Hair follicular keratinocyte (primary cell): ENCODE results near the gene CDK5RAP2. TPM values are rescaled to one million over a fixed set of nuclear protein-coding genes. Genes with fewer than 3 reads are reported as not detected.

Source experiments
- total RNA-seq: library from RNA; depleted of rRNA; stranded (reverse); fragments of >200 nt; gene quantifications from 2 replicates; pipeline ENCODE4 v1.2.3, GENCODE V29; 2015

CDK5RAP2 gene
- 21.2 and 33.2 TPM in 2 replicates for total RNA-seq

DNA sequence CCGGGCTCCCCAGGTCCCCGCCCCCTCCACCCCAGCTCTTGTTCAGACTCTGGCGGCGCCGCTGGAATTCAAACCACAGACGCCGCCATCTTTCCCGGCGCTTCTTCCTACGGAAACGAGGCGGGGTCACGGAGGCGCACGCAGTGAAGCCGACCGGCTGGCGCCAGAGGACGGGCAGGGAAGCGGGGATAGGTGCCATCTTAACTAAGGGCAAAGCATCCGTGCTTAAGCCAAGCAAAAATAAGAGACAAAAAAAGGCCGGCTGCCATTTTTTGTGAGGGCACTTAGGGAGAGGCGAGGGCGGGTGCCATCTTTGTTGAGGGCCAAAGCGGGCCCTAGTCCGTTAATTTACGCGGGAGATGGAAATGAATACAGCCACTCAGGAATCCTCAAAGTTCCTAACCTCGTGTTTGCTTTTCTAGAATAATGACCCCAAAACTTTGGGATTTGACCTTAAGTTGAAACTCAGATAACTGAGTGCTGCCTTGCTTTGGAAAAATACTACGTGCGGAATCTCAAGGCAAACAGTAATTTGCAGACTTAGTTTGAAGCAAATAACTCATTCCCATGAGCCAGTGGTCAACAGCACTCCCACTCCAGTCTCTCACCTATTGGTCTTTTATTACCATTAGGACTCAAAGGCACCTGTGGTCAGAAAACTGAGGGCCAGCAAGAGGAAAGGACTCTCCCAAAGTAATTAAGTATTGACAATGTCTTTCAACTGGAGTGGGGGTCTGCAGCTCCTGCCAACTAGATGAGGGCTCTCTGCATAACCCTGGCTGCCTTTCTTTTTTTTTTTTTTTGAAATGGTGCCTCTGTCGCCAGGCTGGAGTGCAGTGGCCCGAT, at the start of gene CDK5RAP2:
CDK5RAP2 (minus strand) TSS at position 117 of the 846 bp plus-strand sequence. CDS start 189 bp downstream, outside the sequence.

Other genes with a start within 250 kb of the CDK5RAP2 start
- gene MEGF9, start 134.3 kb upstream of the CDK5RAP2 start, total RNA-seq: 8.2 and 10.8 TPM in 2 replicates
- gene FBXW2, start 213.2 kb upstream of the CDK5RAP2 start, total RNA-seq: 18.8 and 26.6 TPM in 2 replicates